ENCODE measurements around the gene NPBWR2. TPM values are rescaled to one million over a fixed set of nuclear protein-coding genes. Genes with fewer than 3 reads are reported as not detected.

The NPBWR2 gene
- total RNA-seq, 1 experiment from 2014 or later, result not detected

DNA sequence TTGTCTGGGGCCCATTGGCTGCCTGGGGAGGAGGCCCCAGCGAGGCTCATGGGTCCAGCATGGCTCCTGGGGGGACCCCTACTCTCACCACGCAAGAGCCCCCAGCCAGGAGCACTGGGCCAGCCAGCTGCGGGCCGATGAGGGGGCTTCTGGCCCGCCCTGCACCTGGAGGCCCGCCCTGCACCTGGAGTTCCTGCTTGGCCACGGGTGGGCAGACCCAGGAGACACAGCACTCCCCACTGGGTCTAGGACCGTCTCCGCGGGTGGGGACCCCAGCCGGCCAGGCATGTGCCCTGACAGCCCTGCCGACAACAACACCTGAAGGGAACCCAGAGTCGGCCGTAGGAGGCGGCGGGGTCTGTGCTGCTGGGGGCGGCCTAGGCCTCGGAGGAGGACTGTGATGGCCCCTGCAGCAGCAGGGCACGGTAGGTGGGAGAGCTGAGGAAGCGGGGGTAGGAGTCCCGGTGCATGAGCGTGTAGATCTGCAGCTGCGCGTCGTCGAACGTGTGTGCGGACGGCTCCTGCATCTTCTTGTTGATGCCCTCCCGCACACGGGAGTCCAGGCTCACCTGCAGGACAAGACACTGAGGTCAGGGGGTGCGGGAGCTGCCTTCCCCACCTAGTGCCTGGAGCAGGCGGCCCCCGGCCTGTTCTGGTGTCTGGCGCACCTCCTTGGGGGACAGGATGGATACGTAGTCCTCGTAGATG lies 33.7 kb downstream of the NPBWR2 start:
- no peak for DNase-seq (ENCODE audit: low spot score)

DNA sequence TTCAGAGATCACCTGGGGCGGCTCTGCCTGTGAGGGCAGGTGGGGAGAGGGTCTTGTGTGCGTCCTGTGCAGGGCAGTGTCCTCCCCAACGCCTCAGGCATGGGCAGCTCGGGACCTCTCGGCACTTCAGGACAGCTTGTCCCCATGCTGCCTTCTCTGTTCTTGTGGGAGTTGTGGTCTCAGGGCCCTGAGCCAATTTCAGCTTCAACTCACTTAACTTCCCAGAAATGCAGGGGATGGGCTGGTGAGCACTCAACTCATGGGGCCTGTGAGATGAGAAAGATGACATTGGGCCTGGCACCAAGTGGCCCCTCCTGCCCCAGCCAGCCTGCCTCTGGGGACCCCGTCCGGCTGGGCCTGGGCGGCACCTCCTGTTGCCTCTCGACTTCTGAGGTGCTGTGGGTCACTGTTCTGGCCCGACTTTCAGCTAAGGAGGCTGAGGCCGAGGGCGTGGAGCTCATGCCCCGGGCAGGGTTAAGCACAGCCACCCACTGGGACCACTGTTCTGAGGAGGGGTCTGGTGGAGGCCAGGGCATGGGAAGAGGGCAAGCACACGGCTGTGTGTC lies 34.8 kb downstream of the NPBWR2 start:
- DNase-seq (ENCODE audit: low spot score), result no peak

DNA sequence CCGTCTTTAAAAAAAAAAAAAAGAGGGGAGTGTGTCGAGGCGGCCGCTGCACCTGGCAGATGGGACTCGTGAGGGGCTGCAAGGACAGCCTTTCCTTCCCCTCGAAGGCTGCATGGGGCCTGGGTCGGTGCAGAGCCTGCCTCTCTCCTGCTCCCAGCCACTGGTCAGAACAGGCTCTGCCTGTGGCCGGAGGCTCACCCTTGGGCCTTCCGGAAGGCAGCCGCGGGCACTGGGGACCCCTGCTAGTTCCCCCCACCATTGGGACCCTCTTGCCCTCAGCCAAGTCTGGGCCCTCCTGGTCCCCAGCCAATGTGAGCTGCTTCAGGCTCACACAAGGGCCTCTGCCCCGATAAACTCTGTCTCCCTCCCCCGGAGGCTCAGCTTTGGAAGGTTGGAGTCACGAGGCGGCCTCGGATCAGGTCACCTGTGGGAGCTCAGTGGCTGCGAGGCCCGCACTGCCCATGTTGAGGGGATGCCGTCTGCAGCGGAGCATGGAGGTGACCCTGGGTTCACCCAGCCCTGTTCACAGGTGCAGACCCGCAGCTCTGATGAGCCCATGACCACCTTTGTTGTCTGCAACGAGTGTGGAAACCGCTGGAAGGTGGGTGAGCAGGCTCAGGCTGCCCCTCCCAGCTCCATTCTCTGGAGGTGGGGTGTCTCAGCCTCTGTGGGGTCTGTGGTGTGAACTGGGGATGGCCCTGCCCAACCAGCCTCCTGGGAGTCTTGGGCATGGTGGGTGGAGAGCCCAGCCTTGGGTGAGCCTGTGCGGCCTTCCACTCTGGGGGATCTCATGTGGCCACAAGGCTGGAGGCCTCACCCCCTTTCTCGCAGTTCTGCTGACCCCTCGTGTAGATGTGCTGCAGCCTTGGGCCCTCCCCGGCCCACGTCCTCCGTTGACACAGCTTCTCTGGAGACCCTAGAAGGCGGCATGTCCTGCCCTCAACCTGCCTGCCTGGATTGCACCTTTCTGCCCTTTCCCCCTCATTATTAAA lies 35.7 kb downstream of the NPBWR2 start:
- no peak for DNase-seq (ENCODE audit: low spot score)

DNA sequence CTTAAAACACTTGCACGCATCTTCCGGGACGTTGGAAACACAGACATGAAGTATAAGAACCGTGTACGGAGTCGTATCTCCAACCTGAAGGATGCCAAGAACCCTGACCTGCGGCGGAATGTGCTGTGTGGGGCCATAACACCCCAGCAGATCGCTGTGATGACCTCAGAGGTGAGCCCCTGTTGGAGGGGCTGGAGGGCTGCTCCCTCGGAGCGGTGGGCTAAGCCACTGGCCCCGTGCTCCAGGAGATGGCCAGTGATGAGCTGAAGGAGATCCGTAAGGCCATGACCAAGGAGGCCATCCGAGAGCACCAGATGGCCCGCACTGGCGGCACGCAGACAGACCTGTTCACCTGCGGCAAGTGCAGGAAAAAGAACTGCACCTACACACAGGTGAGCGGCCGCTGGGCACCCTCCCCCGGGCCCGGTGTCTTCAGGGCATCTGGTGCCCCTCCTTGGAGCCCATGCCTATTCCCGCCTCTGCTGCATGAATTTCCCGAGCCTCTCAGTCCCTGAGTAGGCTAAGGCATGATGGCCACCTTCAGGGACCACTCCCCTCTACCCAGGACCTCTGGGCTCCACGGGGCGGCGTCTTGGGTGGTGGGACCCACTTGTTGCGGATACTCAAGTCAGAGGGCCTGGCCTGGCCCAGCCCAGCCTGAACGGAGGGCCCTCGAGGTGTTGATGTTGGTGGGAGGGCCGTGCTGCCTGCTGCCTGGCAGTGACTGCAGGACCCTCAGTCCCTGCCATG lies 36.9 kb downstream of the NPBWR2 start:
- DNase-seq (ENCODE audit: low spot score), result no peak

DNA sequence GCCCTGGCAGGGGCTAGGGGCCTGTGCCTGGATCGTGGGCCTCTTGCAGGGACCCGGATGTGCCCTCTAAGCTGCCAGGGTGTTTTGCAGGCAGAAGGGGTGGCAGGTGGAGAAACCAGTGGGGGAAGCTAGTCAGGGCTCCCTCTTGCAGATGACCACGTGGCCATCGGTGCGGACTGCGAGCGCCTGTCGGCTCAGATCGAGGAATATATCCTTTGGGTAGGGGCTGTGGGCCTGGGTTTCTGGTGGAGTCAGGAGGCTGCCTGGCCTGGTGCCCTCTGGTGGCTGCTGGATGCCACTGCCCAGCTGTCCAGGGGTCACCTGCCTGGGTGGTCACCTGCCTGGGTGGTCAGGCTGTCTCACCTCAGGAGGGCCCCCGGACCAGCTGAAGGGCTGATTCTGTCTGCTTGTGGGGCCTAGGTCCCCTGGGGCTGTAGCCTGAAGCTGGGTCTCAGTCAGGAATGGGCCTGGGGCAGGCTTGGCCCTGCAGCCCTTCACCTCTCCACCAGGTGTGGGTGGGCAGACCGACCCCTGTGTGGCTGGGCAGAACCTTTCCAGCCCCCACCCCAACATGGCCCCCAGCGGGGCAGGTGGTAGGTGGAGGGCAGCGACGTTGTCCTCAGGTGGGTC lies 37.6 kb downstream of the NPBWR2 start:
- no peak for DNase-seq (ENCODE audit: low spot score)

DNA sequence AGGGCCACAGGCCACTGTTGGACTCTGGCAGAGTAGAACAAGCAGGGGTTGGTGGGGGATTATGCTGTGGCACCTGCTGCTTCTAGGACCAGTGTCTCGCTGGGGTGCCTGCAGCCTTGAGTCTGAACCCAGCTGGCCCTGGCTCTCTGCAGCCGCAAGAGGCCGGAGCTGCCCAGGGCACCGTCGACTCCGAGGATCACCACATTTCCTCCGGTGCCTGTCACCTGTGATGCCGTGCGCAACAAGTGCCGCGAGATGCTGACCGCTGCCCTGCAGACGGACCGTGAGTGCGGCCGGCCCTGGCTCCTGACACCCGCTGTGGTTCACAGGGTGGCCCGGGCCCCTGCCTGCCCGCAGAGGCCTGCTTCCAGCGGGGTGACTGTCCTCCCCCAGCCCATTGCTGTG lies 38.2 kb downstream of the NPBWR2 start:
- DNase-seq (ENCODE audit: low spot score), result no peak

DNA sequence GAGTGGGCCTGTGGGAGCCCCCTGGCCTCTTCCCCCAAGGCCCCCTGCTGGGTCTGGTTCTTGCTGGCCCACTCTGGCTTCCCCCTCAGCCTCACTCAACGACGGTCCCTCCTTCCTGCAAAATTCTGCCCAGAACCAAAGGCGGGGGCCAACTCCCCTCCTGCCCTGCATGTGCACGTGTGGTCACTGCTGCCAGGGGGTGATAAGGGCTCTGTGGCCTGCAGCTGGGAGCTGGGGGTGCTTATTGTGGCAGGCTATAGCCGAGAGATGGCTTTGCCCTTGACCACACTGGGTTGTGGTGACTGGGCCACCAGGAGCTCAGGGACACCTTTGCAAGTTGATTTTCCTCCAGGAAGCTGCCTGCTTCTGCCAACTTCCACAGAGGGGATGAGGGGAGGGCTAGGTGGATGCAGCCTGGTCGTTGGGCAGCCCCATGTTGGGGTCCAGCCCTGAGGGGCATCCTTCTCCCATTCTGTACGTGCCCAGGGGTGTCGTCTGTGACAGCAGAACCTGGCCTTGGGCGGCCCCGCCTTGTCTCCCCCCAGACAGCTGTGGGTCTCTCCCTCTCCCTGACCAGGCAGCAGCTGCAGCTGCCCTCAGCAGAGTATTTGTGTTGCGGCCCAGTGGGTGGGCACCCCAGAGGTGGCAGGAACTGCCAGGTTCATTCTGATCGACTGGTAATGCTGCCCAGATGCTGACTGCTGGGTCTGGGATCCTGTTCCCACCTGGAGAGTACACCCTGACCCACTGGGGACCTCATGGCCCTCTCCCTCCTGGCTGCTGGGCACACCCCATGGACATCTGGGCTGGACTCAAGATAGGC lies 38.8 kb downstream of the NPBWR2 start:
- DNase-seq (ENCODE audit: low spot score), result no peak

DNA sequence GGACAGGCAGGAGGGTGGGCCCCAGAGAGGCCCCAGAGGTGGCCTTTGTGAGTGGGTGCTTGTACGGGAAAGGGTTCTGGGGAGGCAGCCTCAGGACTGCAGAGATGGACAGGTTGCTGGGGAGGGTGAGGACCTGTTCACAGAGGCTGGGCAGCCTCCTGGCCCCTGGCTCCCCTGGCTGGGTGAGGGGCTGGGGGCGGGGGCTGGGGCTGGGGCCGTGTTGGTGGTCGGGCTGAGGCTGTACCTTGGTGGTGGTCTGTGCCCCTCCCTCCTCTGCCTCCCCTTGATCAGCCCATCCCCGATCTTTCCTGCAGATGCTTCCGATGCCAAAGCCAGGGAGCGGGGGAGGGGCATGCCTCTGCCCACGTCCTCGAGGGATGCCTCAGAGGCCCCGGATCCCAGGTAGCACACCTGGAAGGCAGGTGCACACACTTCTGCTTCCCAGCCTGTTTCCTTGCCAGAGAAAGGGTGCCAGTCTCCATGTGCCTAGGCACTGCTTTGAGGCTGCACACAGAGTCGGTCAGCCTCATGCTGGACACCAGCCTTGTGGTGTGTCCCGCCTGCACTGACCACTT lies 39.5 kb downstream of the NPBWR2 start:
- DNase-seq (ENCODE audit: low spot score), result no peak

DNA sequence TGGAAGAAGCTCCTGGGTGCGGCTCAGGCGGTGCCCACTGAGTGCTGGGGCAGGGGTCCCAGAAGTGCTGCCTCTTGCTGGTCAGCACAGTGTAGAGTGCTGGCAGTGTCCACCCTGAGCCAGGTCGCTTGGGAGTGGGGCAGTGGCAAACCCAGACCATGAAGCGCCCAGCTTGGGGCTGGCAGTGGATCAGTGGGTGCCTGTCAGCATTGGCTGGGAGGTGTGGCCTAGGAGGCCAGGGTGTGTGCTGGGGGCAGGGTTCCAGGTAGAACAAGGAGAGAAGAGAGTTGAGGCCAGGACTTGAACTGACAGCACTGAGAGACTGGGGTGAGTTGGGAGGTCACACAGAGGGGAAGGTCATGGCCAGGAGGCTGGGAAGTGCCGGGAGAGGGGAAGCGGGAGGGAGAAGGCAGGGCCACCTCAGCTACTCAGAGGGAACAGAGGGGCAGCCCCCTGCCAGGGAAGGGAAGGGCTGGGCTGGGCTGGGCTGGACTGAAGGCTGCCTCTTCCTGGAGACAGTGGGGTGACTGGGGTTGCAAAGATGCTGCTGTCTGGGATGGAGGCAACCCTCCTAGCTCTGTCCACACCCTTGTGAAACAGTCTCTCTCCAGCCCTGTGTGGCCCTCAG lies 40.2 kb downstream of the NPBWR2 start:
- DNase-seq (ENCODE audit: low spot score), result no peak

DNA sequence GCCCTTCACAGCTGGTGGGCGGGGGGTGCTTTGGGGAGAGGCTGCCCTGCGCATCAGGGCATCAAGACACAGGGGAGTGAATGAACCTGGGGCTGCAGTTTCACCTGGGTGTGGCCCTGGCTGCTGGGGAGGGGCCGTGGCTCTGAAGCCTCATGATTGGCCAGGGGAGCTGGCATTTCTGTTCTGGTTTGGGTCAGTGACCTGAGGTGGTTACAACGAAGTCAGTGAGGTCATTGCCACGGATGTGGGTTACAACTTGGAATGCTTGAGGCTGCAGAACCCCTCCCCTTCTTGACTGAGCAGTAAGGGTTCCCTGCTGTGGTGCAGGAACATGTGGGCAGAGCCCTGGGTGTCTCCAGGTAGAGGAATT lies 41.4 kb downstream of the NPBWR2 start:
- DNase-seq (ENCODE audit: low spot score), result peak; percentile 94

DNA sequence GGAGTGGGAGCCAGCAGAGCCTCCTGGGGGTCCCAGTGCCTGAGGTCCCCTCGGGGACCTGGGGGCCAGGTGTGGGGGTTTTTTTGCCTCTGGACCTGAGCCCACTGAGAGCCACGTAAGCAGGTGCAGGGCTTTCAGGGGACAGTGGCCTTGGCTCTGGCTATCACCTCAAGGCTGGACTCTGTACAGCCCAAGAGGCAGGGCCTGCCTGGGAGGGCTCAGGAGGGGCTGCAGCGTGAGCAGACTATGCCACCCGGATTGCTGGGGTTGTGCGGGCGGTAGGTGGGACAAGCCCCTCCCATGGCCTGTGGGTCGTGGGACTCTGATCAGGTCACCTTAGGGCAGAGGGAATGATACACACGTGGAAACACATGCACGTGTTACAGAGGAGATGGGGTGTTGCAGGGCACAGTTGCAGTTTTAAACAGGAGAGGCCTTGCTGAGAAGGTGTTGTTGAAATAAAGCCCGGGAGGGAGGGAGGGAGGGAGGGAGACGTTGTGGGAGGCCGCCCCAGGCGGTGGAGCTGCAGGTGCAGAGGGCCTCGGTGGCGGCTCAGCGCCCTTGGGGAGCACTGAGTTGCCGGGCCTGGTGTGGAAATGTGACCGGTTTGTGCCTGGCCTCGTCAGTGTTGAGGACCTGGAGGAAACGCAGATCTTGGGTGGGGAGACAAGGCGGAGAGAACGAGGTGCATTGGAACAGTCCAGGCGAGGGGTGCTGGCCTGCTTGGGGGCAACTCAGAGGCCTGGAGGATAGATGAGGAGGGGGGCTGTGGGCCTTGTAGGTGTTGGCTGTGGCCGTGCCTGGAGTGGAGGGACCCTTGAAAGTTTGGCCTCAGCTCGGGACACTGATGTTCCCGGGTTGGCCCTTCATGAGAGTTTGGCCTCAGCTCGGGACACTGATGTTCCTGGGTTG lies 42.0 kb downstream of the NPBWR2 start:
- DNase-seq (ENCODE audit: low spot score), result no peak

DNA sequence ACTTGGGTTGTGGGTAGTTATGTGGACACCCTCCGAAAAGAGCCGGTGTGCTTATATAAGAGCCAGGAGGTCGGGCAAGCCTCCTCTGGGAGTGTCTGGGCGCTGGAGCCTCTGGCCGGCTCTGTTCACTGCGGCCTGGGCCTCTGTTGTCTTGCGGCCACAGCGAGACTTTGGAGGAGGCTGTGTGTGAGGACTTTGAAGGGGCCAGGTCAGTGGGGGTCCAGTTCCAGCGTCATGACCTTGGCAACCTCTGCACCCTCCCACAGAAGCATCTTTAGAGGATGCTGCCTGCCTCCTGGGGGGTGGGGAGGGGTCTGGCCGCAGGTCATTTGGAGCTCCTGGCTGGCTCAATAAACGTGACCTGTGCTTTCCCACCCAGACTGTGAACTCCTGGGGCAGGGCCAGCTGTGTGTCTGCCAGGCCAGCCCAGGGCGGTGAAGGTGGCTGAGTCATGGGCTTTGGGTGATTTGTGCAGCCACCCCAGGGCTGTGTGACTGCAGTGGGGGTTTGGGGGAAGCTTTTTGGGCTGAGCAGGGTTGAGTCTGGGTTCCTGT lies 43.1 kb downstream of the NPBWR2 start:
- DNase-seq (ENCODE audit: low spot score), result peak; percentile 58

DNA sequence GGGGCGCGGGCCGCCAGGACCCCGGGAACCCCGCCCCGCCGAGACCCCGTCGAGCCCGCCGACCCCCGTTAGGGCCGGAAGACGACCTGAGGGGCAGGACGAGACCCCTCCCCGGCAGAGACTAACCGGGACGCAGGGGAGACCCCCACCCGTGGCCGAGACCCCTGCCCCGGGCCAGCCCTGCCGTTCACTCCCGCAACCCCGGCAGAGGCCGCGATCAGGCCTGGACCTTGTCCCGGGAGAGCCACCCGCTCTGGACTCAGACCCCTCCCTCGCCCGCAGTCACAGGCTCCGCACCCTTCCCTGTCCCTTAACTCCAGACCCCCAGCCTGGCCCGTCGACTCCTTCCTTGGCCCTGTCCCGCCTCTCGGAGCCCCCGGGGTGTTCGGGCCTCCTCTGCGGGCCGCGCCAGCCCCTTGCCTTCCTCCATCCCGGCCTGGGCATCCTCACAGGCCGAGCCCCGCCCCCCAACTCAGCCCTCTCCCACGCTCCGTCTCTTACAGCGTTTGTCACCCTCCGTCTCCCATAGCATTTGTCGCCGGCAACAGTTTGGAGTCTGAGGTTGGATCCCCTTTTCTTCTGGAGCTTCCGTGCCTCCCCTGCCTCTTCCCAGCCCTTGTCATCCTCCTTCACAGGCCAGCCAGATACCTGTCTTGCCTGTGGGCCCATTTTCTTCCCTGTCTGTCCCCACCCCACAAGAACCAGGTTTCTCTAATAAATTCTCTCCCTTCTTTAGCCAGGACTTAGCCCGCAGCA lies 43.8 kb downstream of the NPBWR2 start:
- DNase-seq (ENCODE audit: low spot score), result no peak

DNA sequence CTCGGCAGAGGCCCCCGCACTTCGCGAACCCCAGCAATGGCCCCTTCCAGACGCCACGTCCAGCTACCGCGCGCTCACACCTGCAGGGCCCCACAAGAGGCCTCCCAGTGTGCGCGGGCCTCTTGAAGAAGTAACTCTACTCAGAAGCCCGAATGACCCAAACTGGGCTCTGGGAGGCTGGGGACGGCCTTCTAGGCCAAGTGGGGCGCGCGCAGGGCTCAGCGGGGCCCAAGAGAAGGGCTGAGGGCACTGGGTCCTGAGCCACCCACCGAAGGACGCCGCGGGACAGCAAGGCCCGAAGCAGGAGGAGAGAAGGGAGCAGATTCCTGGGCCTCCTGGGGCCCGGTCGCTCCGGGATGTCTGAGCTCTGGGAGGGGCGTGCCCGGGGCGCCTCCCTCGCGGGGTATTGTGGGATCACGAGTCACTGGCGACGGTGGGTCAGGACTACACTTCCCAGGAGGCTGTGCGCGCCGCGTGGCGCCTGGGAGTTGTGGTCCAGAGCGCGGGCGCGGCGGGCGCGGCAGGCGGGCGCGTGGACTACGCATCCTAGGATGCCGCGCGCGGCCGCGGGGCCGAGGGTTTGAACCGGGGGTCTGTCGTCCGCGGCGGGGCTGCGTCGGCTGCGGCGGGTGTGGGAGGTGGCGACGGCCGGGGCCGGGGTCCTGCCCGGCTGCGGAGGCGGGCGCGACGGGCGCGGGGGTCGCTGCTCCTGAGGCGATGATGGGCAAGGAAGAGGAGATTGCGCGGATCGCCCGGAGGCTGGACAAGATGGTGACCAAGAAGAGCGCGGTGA lies 44.6 kb downstream of the NPBWR2 start, which contains the start of gene TCEA2:
TSS of gene TCEA2 (plus strand) at position 603 of the 793 bp plus-strand sequence. CDS start at position 718, 115 bp downstream.
- peak; percentile 93 for DNase-seq (ENCODE audit: low spot score)

DNA sequence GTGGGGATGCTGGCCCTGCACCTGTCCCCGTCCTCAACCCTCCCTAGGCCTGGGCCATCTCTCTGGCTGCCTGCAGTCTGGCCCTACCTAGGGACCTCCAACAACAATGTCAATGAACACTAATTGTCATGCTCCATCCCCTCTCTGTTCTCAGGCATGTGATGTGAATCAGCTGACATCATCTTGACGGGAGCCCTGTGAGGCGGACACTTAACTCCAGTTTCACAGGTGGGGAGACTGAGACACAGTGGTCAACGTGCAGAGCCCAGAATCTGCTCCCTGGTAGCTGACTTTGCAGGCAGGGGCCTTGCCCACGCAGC lies 45.1 kb downstream of the NPBWR2 start:
- DNase-seq (ENCODE audit: low spot score), result no peak

DNA sequence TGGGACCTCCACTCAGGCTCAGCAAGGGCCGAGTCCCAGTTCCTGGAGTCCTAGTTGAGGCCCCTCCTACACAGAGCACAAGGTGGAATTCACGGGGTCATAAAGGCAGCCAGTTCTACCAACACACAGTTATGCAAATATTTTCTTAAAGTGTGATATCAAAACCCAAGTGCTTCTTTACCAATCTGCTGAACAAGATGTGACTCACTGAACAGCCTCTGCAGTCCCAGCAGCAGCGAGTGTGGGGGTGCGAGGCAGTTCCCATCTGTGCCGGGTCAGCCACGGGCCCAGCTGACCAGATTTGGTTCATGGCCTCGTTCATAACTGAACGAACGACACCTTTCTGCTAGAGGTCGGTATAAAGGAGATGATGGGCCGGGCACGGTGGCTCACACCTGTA lies 48.8 kb downstream of the NPBWR2 start:
- DNase-seq (ENCODE audit: low spot score), result no peak

All from H4 (cell line).